PC-9 (cell line): ENCODE measurements around the gene HOOK1. TPM values are rescaled to one million over a fixed set of nuclear protein-coding genes. Genes with fewer than 3 reads are reported as not detected.

Experiments used
- BruUV-seq: library from RNA; stranded (reverse); fragments of 400-500 nt; replicated peaks from 2 replicates; lab custom pipeline; 2021; lab: Mats Ljungman, UMichigan
- CTCF ChIA-PET: fragments of 300-600 bp; sonication (Branson Sonifier 250); formaldehyde crosslinking; loops from one replicate; lab custom pipeline; 2022; ENCODE audit warnings: antibody characterized with exemption; lab: Charles Lee
- POLR2A ChIA-PET: fragments of 300-600 bp; sonication (Branson Sonifier 250); formaldehyde crosslinking; loops from one replicate; lab custom pipeline; 2022; ENCODE audit warnings: antibody characterized with exemption; ENCODE audit not compliant: unreplicated experiment; lab: Charles Lee
- DNase-seq, 2 experiments: peaks; one replicate each; pipeline versions ENCODE4 v3.0.0 to v3.0.0-alpha.2; 2015 to 2022; ENCODE audit warnings: mixed read lengths in 1 of 2
- H2AFZ ChIP-seq: fragments of 200-600 bp; sonication (generic); 2 replicates; pipeline ENCODE4 v1.8.1; 2017; ENCODE audit warnings: antibody characterized with exemption
- H3F3A ChIP-seq: fragments of 200-600 bp; sonication (generic); 2 replicates; pipeline ENCODE4 v1.8.1; 2017; ENCODE audit warnings: antibody characterized with exemption, mild to moderate bottlenecking, low read depth; ENCODE audit not compliant: insufficient read depth
- H3K27ac ChIP-seq: fragments of 200-600 bp; sonication (generic); 2 replicates; pipeline ENCODE4 v1.6.1; 2016; ENCODE audit warnings: mixed run types
- H3K27me3 ChIP-seq: fragments of 200-600 bp; sonication (generic); 2 replicates; pipeline ENCODE4 v1.6.1; 2016; ENCODE audit warnings: low read depth, mixed run types; ENCODE audit not compliant: insufficient read depth
- H3K36me3 ChIP-seq: fragments of 200-600 bp; sonication (generic); 2 replicates; pipeline ENCODE4 v1.6.1; 2016; ENCODE audit warnings: low read depth, mixed run types
- H3K4me1 ChIP-seq: fragments of 200-600 bp; sonication (generic); replicated peaks from 2 replicates; pipeline ENCODE4 v1.6.1; 2016; ENCODE audit warnings: mixed run types; ENCODE audit not compliant: insufficient read depth
- H3K4me2 ChIP-seq: fragments of 200-600 bp; sonication (generic); 2 replicates; pipeline ENCODE4 v1.6.1; 2017; ENCODE audit warnings: mixed run types
- H3K4me3 ChIP-seq: fragments of 200-600 bp; sonication (generic); 2 replicates; pipeline ENCODE4 v1.6.1; 2016; ENCODE audit warnings: mixed run types
- H3K79me2 ChIP-seq: fragments of 200-600 bp; sonication (generic); 2 replicates; pipeline ENCODE4 v1.6.1; 2017; ENCODE audit warnings: low read depth, mixed run types
- H3K9me2 ChIP-seq: fragments of 200-600 bp; sonication (generic); 2 replicates; pipeline ENCODE4 v1.8.1; 2017; ENCODE audit warnings: mild to moderate bottlenecking; ENCODE audit not compliant: insufficient read depth
- H3K9me3 ChIP-seq: fragments of 200-600 bp; sonication (generic); 2 replicates; pipeline ENCODE4 v1.8.1; 2016; ENCODE audit warnings: low read depth; ENCODE audit not compliant: insufficient read depth
- H4K20me1 ChIP-seq: fragments of 200-600 bp; sonication (generic); 2 replicates; pipeline ENCODE4 v1.8.1; 2017; ENCODE audit not compliant: insufficient read depth
- CTCF ChIP-seq: fragments of 200-600 bp; sonication (generic); conservative IDR thresholded peaks from 2 replicates; pipeline ENCODE4 v1.6.1; 2017; ENCODE audit warnings: mixed run types, antibody characterized with exemption, mild to moderate bottlenecking, moderate library complexity
- EZH2 ChIP-seq: fragments of 200-600 bp; sonication (generic); IDR thresholded peaks from 2 replicates; pipeline ENCODE4 v1.8.0; 2017; ENCODE audit warnings: antibody characterized with exemption, low read depth
- intact Hi-C: fragments of 100-400 bp; cut with micrococcal nuclease; formaldehyde crosslinking; loops from one replicate; pipeline ENCODE4 v1.10.0; 2022; ENCODE audit not compliant: unreplicated experiment
- total RNA-seq: library from RNA; stranded (reverse); gene quantifications from 2 replicates; pipeline ENCODE4 v1.2.3, GENCODE V29; 2021

Gene HOOK1
- total RNA-seq, 1 experiment from 2014 or later = 23.7 TPM

DNA sequence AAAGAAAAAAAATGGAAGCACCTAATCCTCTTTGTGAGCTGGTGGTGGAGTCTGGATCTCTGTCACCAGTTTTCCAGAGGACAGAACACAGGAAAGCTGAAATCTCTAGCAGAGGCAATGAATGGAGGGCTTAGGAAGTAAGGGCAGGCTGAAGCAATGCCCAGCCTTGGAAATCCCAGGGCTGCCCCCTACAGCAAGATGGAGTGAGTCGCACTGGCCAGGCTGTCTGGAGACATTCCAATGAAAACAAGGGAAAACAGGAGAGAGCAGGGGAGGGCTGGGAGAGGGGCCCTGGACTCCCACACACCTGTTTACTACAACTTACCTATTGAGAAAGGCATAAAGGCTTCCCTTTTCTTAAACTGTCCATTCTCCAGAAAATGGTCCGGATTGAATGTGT, 85.9 kb downstream of the HOOK1 start:
- CTCF ChIA-PET = no interaction called here

DNA sequence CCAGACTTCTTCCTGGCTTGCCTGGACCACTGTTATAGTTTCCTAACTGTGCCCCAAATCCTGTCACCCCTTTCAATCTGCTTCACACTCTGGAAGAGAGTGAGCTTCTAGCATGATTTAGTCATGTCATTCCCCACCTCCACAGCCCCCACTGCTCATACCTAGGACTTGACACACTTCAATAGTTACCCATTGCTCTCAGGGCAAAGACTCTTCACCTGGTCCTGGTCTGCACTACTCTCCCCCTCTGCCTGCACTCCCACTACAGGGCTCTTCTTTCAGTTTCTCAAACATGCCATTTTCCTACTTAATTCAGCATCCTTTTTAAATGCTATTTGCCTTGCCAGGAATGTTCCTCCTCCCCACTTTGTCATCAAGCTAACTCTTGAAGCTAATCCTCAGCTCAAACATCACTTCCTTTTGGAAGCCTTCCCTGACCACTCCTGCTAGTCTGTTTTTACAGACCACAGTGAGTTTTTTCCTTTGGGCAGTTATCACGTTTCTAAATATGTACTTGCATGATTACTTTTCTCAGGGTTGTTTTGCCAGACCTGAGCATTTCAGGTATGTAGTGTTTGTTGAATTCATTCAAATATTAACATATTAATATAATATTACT, 87.1 kb downstream of the HOOK1 start:
- H3K9me3 ChIP-seq = no peaks in the 10 kb centered on the region
- no peak overlapping the region for H3K4me3 ChIP-seq
- H3K9me2 ChIP-seq = no peaks in the 10 kb centered on the region
- CTCF ChIA-PET = no interaction called here
- no peaks in the 10 kb centered on the region for H4K20me1 ChIP-seq
- intact Hi-C loops = no loop called here
- no peaks in the 10 kb centered on the region for H3K36me3 ChIP-seq
- POLR2A ChIA-PET = no interaction called here
- no peaks in the 10 kb centered on the region for H3K79me2 ChIP-seq
- no peaks in the 10 kb centered on the region for H3F3A ChIP-seq
- no peak for DNase-seq
- no peak overlapping the region for H3K27ac ChIP-seq
- no peaks in the 10 kb centered on the region for H3K27me3 ChIP-seq
- peaks cover 12% of the 10 kb centered on the region for H3K4me1 ChIP-seq
- no TSS peak for BruUV-seq
- TF ChIP-seq EZH2 (no peak), CTCF (no peak)
- H2AFZ ChIP-seq = no peak overlapping the region
- no peak overlapping the region for H3K4me2 ChIP-seq

More for the DNA sequence above, 85.9 kb downstream of the HOOK1 start:
- POLR2A ChIA-PET = no interaction called here
- Histone ChIP-seq H3K27me3 (no peaks in the 10 kb centered on the region), H4K20me1 (no peaks in the 10 kb centered on the region), H3K79me2 (no peaks in the 10 kb centered on the region), H3K4me3 (no peak overlapping the region), H3K9me3 (no peaks in the 10 kb centered on the region), H3F3A (no peaks in the 10 kb centered on the region), H3K4me2 (no peak overlapping the region), H3K4me1 (peaks cover 12% of the 10 kb centered on the region), H3K27ac (no peak overlapping the region), H3K36me3 (no peaks in the 10 kb centered on the region), H2AFZ (no peak overlapping the region), H3K9me2 (no peaks in the 10 kb centered on the region)
- DNase-seq = no peak
- no TSS peak for BruUV-seq
- intact Hi-C loops = no loop called here
- TF ChIP-seq EZH2 (no peak), CTCF (no peak)

DNA sequence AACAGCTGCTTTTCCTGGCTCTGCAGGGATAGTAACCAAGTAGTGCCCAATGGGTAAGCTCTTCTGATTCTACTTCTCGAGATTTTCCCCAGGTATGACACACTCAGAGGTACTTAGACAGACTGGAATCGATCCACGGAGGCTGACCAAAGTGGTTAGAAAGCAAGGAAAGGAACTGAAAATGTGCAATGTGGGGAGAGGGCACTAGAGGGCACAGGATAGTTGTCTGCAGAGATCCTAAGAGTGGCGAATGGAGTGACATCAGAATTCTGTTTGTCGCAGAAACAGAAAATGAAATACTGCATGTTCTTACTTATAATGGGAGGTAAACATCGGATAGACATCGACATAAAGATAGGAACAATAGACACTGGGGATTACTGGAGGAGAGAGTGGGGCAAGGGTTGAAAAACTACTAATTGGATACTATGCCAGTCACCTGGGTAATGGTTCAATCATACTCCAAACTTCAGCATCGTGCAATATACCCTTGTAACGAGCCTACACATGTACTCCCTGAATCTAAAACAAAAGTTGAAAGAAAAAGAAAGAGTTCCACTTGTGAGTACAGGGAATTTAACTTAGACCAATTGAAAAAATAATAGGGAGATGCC, 88.5 kb downstream of the HOOK1 start:
- Histone ChIP-seq H3K4me2 (no peak overlapping the region), H3F3A (no peaks in the 10 kb centered on the region)

More for the DNA sequence above, 88.5 kb downstream of the HOOK1 start:
- intact Hi-C loops = loop anchor here (1.0 kb wide), 1 partner anchor 44 kb away; no protein-coding TSS in a partner anchor
- Histone ChIP-seq H4K20me1 (no peaks in the 10 kb centered on the region), H3K27ac (no peak overlapping the region), H3K79me2 (no peaks in the 10 kb centered on the region), H3K4me1 (peaks cover 12% of the 10 kb centered on the region), H3K9me3 (no peaks in the 10 kb centered on the region), H3K9me2 (no peaks in the 10 kb centered on the region), H2AFZ (no peak overlapping the region), H3K4me3 (no peak overlapping the region), H3K27me3 (no peaks in the 10 kb centered on the region), H3K36me3 (no peaks in the 10 kb centered on the region)
- peak; percentile 45; the same call in 1 of the 2 replicates for TF ChIP-seq CTCF
- TF ChIP-seq EZH2 = no peak
- CTCF ChIA-PET = interaction anchor here (1.0 to 1.5 kb wide), 2 partner anchors 10 to 24 kb away, joined by 4 to 7 read pairs; no protein-coding TSS in a partner anchor
- POLR2A ChIA-PET = no interaction called here
- no TSS peak for BruUV-seq
- DNase-seq = no peak
